GM18909 (cell line): ENCODE measurements around the gene CUL5.
A peak's percentile ranks its signal among the peaks of the same experiment; 100 is the strongest.
"Not testable (repeated sequence)": the region's sequence is repeated elsewhere in the genome, so short reads cannot be mapped to it uniquely, and the experiment has no call there.

Source experiments
- ATAC-seq: cut with Tn5 transposase; IDR thresholded peaks from one replicate; pipeline ENCODE4 v1.9.1; 2021; ENCODE audit warnings: mild to moderate bottlenecking; ENCODE audit not compliant: unreplicated experiment, poor library complexity

Gene CUL5

DNA sequence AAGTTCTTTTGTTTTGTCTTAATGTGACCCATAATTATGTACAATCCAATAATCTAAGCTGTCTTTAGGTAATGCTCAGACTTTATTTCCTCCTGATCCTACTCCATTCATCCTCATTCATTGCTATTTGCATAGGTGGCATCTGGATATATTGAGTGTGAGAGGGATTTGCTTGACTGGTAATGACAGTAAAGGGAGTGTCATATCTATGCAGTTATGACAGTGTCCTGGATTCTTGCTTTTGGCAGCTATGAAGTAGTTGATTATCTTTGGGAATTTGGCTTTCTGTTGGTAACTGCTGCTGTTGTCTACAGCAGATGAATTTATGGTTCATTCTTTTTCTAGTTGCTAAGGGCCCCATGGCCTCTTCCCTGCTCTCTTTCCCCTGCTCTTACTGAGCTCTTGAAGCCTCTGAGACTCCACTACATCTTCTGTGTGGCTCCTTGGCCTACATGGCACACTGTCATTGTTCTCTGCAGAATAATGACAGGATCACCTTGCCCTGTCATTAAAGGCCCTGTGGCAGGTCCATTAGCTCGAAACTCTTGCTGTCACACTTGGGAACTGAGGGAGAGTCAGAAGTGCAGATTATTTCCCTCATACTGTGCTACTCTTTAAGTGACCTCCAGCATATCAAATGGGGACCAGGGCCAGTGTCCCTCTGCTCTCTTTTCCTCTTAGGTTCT, 92.5 kb downstream of the CUL5 start:
- no peak for ATAC-seq

DNA sequence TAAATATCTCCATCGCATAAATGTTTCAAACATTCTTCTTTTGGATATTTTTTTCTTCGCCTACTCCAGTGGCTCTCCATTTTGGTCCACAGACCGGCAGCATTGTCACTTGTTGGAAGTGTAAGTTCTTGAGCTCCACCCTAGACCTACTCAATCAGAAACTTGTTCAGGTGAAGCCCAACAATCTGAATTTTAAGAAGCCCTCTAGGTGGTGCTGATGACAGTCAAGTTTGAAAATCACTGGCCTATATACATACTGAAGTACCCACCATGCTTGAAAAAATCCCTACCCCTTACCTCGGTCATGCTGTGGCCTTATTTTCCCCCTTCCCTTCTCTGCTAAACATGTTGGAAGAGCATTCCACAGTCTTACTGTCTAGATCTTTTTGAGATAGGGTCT, 102.4 kb downstream of the CUL5 start:
- no peak for ATAC-seq

DNA sequence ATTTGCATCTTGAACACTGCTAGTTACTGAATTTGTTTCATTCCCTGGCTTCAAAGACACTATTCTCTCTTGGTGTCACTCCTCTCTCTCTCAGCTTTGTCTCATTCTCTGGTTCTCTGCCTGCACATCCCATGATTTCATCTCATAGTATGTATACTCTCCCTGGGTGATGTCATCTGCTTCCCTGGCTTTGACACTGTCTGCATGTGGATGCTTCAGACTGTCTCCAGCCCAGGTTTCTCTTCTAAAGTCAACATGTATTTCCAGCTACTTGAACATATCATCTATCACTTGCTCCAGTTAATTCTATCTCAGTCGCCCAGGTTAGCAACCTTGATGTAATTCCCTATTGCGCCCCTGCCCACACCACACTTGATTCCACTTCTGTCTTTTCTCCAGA, 103.4 kb downstream of the CUL5 start:
- ATAC-seq: no peak

DNA sequence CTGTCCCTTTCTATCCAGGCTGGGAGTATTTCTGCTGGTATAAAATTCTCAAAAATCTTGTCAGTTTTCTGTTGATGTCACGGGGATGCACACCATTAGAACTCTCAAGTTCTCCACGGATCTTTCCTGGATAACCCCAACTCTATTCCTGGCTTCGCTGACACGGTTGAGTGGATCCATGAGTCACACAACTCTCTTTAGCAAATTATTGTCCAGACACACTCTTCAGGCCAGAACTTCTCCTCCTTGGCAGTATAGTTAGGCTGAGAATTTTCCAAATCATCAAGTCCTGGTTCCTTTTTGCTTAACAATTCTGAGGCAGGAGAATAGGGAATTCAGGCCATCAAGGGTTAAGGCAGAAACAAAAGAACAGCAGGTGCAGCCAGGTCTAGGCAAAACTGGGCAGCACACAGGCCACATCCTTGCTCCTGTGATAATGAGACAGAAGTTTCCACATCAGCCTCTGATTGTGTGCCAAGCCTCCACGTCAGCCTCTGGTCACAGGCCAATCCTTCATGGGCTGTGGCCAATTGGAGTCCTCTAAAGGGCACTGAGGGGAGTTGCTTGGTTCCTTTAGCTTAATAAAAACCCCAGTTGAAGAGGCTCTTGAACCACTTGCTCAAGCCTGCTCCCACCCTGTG, 106.9 kb downstream of the CUL5 start:
- ATAC-seq: no peak

DNA sequence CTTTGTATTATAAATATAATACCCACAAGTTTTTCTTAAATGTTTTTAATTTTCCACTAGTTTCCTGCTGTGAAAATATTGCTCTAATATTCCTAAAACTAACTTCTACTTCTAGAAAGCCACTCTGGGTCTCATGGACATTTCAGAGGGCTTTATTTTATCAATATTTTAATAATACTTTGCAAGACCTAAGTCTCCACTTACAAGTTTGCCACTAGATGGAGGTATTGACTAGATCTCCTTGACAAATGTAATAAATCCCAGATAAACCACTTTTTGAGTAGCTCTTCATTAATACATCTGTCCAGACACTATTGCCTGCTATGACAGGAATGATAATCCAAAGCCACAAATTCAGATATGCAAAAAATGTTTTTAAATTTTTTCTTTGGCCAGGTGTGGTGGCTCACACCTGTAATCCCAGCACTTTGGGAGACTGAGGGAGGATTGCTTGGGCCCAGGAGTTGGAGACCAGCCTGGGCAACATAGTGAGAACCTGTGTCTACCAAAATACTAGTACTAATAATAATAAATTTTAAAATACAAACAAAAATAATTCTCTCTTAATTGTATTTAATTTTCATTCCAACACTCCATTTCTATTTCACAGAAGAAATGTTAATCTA, 109.2 kb downstream of the CUL5 start:
- no peak for ATAC-seq

DNA sequence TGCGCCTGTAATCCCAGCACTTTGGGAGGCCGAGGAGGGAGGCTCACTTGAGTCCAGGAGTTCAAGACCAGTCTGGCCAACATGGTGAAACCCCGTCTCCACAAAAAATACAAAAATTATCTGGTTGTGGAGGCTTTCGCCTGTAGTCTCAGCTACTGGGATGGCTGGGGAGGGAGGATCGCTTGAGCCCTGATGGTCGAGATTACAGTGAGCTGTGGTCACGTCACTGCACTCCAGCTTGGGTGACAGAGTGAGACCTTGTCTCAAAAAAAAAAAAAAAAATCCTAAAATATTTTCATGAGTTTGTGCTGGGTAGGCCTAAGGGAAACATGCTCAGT, 112.2 kb downstream of the CUL5 start:
- ATAC-seq: not testable (repeated sequence)

DNA sequence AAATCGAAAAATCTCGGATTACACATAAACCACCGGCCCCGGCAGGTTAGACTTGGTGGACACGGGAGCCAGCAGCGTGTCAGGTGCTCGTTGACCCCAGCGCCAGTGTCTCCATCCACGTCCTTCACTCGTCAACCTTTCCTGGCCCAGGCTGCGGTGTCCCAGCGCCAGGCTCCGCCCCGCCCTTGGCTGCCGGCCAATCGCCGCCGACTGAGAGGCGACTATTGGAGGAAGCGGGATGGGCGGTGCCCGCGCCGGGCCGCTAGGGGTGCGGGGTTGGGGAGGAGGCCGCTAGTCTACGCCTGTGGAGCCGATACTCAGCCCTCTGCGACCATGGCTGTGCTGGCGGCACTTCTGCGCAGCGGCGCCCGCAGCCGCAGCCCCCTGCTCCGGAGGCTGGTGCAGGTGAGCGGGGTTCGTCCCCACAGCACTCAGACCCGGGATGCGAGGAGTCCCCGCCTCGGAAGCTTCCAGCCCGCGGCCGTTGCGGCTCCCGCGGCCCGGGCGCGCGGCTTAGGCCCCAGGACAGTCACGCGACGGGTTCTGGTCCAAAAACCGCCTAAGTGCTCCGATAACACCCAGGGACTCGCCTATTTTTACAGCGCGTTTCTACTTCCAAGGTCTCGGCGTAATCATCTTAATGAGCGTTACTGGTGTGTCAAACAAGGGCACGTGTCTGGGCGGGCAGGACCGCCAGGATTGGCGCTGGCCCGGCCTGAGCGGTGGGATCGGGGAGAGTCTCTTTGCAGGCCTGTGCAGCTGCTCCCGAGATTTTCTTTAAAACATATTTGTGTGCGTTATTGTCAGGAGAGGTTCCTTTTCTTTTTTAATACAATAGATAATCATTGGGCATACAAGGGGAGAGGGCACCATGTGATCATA, 112.8 kb downstream of the CUL5 start, which contains the start of gene ACAT1:
ACAT1 (plus strand) TSS at position 294 of the 882 bp plus-strand sequence; CDS start at position 334, 40 bp downstream.
- peak; percentile 97 for ATAC-seq

DNA sequence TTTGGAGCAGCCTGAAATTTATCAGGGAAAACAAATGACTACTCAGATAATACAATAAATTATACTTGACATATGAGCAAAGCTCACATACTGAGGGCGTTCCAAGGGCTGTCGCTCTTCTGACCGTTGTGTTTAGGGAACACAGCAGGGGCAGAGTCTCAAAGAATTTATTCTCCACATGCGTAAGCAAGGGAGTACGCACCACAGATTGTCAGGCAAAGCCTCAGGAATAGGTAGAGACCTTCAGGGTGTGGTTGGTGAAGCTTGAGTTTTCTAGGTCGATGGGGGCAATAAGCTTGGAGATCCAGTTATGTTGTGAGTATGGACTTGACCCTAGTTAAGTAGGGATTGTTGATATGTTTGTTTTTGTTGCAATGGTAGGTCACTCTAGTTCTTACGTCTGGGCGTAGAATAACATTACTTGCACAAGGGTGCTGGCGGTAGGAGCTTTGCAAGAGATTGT, 113.5 kb downstream of the CUL5 start:
- ATAC-seq: no peak

DNA sequence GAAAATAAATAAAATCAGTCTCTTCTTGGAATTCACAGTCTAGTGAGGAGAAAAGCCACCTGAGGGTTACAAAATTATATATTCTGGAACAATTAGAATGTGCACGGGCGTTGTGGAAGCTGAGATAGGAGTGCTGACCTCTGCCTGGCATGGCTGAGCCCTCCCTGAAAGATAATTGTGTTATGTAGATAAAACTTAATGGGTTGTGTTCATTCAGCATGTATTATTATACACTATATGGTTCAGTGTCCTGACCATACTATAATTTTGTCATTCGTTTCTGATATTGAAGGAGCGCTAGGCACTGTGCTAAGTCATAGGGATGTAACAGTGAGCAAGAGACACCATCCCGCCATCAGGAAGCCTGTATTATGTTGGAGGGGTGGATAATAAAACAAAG, 116.4 kb downstream of the CUL5 start:
- ATAC-seq: no peak

DNA sequence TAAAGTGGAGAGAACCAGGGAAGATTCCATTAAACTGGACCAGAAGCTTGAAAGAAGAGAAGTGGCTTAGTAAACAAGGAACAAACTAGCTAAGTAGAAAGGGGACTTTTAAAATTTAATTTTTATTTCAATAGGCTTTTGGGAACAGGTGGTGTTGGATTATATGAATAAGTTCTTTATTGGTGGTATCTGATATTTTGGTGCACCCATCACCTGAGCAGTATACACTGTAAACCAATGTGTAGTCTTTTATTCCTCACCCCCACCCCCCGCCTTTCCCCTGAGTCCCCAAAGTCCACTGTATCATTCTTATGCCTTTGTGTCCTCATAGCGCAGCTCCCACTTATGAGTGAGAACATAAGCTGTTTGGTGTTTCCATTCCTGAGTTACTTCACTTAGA, 120.1 kb downstream of the CUL5 start:
- ATAC-seq: no peak

DNA sequence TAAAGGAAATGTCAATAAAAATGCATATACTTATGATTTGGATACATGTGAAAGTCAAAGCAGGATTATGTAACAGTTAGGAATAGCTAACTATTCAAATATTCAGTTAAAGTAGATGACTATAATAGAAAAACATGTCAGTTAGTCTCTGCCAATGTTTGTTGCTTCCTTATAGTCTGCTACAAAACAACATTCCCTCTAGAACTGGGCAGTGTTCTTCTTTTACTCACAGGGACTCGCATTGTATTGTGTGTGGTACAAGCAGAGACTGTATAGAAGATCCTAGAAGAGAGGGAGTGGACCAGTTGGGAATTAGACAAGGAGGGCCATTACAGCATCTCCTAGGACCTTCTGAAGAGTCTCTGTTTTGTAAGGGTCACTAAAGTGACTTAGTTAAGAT, 123.3 kb downstream of the CUL5 start:
- no peak for ATAC-seq

DNA sequence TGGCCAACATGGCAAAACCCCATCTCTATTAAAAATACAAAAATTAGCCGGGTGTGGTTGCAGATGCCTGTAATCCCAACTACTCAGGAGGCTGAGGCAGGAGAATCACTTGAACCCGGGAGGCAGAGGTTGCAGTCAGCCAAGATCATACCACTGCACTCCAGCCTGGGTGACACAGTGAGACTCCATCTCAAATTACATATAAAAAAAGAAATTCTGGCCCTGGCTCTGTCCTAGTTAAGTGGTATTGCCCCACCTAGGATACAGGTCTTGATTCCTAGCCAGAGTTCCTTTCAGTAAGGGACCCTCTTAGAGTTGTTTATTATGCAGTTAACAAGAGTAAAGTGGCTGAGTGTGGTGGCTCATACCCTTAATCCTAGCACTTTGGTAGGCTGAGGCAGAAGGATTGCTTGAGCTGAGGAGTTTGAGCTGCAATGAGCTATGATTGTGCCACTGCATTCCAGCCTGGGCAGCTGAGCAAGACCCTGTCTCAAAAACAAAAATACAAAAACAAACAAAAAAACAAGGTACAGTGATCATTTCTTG, 124.4 kb downstream of the CUL5 start:
- ATAC-seq: not testable (repeated sequence)

DNA sequence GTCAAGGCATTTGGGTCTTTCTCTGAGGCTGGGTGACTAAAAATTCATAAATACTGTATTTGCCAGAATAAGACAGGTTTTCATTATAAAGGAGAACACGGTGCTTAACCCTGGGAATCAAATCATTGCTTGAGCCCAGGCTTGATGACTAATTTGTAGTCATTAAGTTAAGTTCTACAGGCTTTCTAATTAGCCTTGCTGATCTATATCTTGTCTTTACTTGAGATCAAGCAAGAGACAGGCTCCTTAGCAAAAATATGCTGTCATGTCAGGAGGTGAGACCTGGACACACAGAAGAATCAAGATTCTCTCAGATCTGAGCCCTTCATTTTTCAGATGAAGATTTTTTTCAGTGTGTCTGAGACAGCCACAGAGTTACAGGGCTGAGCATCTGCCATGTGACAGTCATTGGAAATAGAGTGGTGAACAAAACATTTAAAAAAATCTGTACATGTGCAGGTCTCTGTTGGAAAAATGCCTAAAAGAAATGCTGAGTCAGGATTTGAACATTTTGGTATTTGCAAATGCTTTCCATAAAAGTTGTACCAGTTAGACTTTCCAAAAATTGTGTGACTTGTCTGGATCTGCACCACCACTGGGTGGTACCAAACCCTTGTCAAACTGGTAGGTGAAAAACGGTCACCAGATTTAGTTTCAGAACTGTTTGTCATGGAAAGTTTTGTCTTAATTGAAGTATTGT, 127.3 kb downstream of the CUL5 start:
- peak; percentile 70 for ATAC-seq

DNA sequence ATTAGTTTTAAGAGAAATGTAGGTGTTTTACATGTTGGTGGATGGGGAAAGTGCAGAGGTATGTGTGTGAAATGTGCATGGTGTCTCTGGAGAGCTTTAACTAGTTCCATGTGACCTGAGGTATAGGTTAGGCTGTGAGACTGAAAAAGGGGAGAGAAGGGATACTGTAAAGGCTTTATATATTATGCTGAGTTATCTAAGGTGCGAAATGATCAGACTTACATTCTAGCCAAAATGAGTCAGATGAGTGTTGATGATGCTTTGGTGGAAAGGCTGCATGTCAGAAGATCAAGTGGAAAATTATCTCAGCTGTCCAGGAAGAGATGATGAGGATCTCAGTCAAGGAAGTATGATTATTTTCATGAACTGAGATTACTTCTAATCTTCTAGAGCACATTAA, 128.5 kb downstream of the CUL5 start:
- ATAC-seq: no peak

DNA sequence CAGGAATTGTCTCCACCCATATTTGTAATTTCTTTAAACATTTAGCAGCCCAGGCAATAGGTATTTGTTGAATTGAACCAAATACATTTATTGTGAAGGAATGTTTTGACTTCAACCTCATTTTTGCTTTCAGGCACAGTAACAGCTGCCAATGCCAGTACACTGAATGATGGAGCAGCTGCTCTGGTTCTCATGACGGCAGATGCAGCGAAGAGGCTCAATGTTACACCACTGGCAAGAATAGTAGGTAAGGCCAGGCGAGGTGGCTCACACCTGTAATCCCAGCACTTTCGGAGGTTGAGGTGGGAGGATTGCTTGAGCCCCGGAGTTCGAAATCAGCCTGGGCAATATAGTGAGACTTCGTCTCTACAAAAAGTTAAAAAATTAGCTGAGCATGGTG, 133.6 kb downstream of the CUL5 start:
- no peak for ATAC-seq

DNA sequence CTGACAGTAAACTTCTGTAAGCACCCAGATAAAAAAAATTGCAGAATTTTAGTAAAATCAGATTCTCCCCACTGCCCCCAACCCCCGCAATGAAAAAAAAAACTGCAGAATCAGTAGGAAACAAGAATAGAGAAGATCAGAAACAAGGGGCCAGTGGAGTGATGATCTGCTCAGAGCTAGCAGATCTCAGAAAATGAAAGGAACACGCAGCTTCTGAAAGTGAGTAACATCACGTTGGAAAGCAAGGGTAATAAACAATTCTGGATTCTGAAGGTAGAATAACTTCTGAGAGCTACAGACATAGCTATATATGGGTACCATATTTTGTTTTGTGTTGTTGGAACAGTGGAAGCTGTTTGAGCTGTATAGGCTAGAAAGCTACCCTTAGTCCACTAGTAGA, 135.9 kb downstream of the CUL5 start:
- no peak for ATAC-seq

DNA sequence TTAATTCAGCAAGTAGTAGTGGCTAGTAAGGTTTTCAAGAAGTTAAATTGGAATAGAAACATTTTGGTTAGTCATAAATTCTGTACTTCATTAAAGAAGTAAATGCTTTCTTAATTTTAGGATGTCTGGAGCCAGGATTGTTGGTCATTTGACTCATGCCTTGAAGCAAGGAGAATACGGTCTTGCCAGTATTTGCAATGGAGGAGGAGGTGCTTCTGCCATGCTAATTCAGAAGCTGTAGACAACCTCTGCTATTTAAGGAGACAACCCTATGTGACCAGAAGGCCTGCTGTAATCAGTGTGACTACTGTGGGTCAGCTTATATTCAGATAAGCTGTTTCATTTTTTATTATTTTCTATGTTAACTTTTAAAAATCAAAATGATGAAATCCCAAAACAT, 138.5 kb downstream of the CUL5 start:
- ATAC-seq: no peak

DNA sequence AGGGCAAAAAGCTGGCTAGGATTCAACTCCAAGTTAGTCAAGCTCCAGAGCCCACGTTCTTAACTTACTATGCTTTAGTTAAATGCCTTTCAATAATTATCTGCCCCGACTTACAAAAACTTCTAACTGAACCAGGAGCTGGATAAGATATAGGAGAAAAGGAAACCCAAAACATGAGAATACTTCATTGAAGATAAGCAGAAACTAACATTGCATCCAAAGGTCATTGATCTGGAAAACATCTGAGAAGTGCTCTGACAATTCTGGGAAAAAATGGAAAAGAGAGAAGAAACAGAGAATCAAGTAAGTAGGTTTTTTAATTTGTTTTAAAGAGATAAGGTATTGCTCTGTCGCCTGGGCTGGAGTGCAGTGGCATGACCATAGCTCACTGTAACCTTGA, 139.9 kb downstream of the CUL5 start:
- ATAC-seq: no peak

DNA sequence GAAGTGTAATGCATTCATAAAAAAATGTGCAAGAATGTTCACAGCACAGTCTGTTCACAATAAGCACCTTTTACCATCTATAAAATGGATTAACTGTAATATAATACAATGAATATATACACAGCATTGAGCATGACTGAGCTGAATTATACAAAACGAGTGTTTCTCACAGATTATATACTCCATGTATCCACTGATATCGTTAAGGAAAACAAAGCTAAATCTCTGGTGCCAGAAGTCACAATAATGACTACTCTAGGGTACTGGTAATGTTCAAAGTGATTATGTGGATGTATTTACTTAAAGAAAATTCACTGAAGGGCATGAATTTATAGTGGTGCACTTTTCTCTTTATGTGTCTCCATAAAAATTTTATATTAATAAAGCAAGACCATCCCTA, 145.9 kb downstream of the CUL5 start:
- no peak for ATAC-seq
